Measurements from ENCODE around the gene ELF4. TPM values are rescaled to one million over a fixed set of nuclear protein-coding genes. Genes with fewer than 3 reads are reported as not detected.

ELF4 gene
- total RNA-seq: 18.0 TPM
- polyA plus RNA-seq (ENCODE audit: insufficient read depth, low read depth, low replicate concordance): 2.6 TPM
- long read RNA-seq, donor 1, full-length matches to known transcripts: 1 of 1 reads
- long read RNA-seq, donor 1, partial matches to known transcripts: 0 of 1 reads
- long read RNA-seq, donor 1, other reads (novel, unspliced or antisense): 0 of 1 reads
- long read RNA-seq, donor 2, full-length matches to known transcripts: 1 of 1 reads
- long read RNA-seq, donor 2, partial matches to known transcripts: 0 of 1 reads
- long read RNA-seq, donor 2, other reads (novel, unspliced or antisense): 0 of 1 reads
- long read RNA-seq, donor 3: 0 reads
- long read RNA-seq, donor 4, full-length matches to known transcripts: 3 of 3 reads
- long read RNA-seq, donor 4, partial matches to known transcripts: 0 of 3 reads
- long read RNA-seq, donor 4, other reads (novel, unspliced or antisense): 0 of 3 reads
- long read RNA-seq, donor 5: 0 reads
- long read RNA-seq, donor 6: 0 reads
- long read RNA-seq, donor 7, full-length matches to known transcripts: 2 of 10 reads
- long read RNA-seq, donor 7, partial matches to known transcripts: 1 of 10 reads
- long read RNA-seq, donor 7, other reads (novel, unspliced or antisense): 7 of 10 reads
- long read RNA-seq, donor 8, full-length matches to known transcripts: 1 of 1 reads
- long read RNA-seq, donor 8, partial matches to known transcripts: 0 of 1 reads
- long read RNA-seq, donor 8, other reads (novel, unspliced or antisense): 0 of 1 reads
- long read RNA-seq, donor 9: 0 reads
- long read RNA-seq, donor 10: 0 reads

DNA sequence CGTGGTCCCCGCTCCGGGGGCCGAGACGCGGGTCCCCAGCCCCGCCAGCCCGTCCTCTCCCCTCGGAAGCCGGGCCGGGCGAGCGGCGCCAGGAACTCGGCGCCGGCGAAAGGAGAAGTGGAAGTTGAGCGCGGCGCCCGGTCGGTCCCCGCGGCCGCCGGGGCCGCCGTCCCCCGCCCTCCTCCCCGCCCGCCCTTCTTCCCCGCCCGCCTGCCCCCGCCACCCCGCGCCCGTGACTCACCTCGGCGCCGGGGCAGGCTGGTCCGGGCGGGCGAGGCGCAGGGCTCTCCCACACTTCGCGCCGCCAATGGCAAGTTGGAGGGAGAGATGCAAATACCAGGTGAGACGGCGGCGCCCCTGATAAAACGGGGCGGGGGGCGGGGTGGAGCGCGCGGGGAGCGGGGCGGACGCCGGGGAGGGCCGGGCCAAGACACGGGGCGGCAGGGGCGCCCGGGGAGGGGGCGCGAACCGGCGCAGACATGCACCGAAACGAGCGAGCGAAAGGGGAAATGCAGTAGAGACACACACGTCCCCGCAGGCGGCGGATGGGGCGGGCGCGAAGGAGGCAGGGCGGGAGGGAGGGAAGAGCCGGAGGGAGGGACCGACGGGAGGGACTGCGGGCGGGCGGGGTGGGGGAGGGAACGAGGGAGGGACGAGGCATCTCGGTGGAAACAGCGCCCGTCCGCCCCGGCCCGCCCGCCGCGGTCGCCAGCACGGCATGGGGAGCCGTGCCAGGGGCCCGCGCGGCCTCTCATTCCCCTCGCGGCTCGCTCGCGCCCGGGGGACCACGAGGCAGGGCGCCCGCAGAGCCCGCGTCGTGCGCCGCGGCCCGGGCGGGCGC, at the start of gene ELF4:
Gene ELF4 (minus strand): TSS at position 119 of the 841 bp plus-strand sequence. CDS start 29,167 bp downstream, outside the sequence.
- TF ChIP-seq, protein P1, sequence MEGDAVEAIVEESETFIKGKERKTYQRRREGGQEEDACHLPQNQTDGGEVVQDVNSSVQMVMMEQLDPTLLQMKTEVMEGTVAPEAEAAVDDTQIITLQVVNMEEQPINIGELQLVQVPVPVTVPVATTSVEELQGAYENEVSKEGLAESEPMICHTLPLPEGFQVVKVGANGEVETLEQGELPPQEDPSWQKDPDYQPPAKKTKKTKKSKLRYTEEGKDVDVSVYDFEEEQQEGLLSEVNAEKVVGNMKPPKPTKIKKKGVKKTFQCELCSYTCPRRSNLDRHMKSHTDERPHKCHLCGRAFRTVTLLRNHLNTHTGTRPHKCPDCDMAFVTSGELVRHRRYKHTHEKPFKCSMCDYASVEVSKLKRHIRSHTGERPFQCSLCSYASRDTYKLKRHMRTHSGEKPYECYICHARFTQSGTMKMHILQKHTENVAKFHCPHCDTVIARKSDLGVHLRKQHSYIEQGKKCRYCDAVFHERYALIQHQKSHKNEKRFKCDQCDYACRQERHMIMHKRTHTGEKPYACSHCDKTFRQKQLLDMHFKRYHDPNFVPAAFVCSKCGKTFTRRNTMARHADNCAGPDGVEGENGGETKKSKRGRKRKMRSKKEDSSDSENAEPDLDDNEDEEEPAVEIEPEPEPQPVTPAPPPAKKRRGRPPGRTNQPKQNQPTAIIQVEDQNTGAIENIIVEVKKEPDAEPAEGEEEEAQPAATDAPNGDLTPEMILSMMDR (IDR thresholded peaks at IDR 0.05; ENCODE audit: borderline replicate concordance, extremely low read depth, insufficient read depth): no peak
- no peaks in the 10 kb centered on the region for H3K9me3 ChIP-seq (ENCODE audit: control insufficient read depth in 2 of 3, insufficient read depth in 1 of 3, low read length in 3 of 3)
- H3K36me3 ChIP-seq (ENCODE audit: control insufficient read depth in 2 of 3, insufficient read depth in 3 of 3, low read length in 3 of 3): no peaks in the 10 kb centered on the region
- intact Hi-C loops (cut with DNase I): no loop called here
- H3K27me3 ChIP-seq (ENCODE audit: control insufficient read depth, insufficient read depth, low read length): no peaks in the 10 kb centered on the region
- H3K4me1 ChIP-seq (ENCODE audit: control insufficient read depth in 2 of 3, insufficient read depth in 2 of 3, low read depth in 1 of 3, low read length in 3 of 3): peaks cover 0 to 3% (median 0%) of the 10 kb centered on the region in 3 donors
- DNase-seq: peak in 4 of 5 donors; percentile 44 to 86 (median 67)
- peak within 1 kb of the TSS in 2 of 3 donors; percentile 24 to 55 for H3K9ac ChIP-seq (ENCODE audit: low read length in 3 of 3)
- no peak for FAIRE-seq
- H3K27ac ChIP-seq (ENCODE audit: low read depth in 2 of 2, low read length in 2 of 2): peak within 1 kb of the TSS; percentile 57 to 77
- H3K4me3 ChIP-seq (ENCODE audit: low read length in 3 of 3): peak within 1 kb of the TSS in 2 of 3 donors; percentile 45 to 55

DNA sequence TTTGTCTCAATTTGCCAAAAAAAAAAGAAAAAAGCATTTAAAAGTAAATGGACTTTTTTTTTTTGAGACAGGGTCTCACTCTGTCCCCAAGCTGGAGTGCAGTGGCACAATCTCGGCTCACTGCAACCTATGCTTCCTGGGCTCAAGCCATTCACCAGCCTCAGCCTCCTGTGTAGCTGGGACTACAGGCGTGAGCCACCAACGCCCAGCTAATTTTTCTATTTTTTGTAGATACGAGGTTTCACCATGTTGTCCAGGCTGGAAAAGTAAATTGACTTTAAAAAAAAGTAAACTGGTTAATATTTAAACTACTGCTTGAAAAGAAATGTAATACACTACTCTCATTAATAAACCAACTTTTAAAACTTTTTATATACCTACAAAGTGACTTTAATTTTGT, 49.5 kb upstream of the ELF4 start:
- Histone ChIP-seq H3K4me1 (ENCODE audit: control insufficient read depth in 2 of 3, insufficient read depth in 2 of 3, low read depth in 1 of 3, low read length in 3 of 3) (no peaks in the 10 kb centered on the region), H3K36me3 (ENCODE audit: control insufficient read depth in 2 of 3, insufficient read depth in 3 of 3, low read length in 3 of 3) (no peaks in the 10 kb centered on the region), H3K9me3 (ENCODE audit: control insufficient read depth in 2 of 3, insufficient read depth in 1 of 3, low read length in 3 of 3) (no peaks in the 10 kb centered on the region), H3K27ac (ENCODE audit: low read depth in 2 of 2, low read length in 2 of 2) (no peak overlapping the region), H3K4me3 (ENCODE audit: low read length in 3 of 3) (no peak overlapping the region), H3K9ac (ENCODE audit: low read length in 3 of 3) (no peak overlapping the region), H3K27me3 (ENCODE audit: control insufficient read depth, insufficient read depth, low read length) (no peaks in the 10 kb centered on the region)
- TF ChIP-seq, protein P1 (IDR thresholded peaks at IDR 0.05; ENCODE audit: borderline replicate concordance, extremely low read depth, insufficient read depth): no peak
- FAIRE-seq (no peak), DNase-seq (no peak)
- intact Hi-C loops (cut with DNase I): no loop called here

DNA sequence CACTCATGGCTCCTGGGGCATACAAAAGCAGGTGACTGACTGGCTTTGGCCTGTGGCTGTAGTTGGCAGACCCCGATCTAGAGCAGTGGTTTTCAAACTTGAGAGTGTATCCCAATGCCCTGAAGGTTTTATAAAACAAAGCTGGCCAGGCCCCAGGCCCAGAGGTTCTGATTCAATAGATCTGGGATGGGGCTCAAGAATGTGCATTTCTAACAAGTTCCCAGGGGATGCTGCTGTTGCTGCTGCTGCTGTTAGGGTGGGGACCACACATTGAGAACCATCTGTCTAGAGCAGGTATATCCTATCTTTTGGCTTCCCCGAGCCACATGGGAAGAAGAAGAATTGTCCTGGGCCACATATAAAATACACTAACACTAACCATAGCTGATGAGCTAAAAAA, 48.0 kb upstream of the ELF4 start:
- Histone ChIP-seq H3K4me1 (ENCODE audit: control insufficient read depth in 2 of 3, insufficient read depth in 2 of 3, low read depth in 1 of 3, low read length in 3 of 3) (no peaks in the 10 kb centered on the region), H3K27ac (ENCODE audit: low read depth in 2 of 2, low read length in 2 of 2) (no peak overlapping the region), H3K27me3 (ENCODE audit: control insufficient read depth, insufficient read depth, low read length) (no peaks in the 10 kb centered on the region), H3K9ac (ENCODE audit: low read length in 3 of 3) (no peak overlapping the region), H3K4me3 (ENCODE audit: low read length in 3 of 3) (no peak overlapping the region), H3K9me3 (ENCODE audit: control insufficient read depth in 2 of 3, insufficient read depth in 1 of 3, low read length in 3 of 3) (no peaks in the 10 kb centered on the region), H3K36me3 (ENCODE audit: control insufficient read depth in 2 of 3, insufficient read depth in 3 of 3, low read length in 3 of 3) (no peaks in the 10 kb centered on the region)
- TF ChIP-seq, protein P1 (IDR thresholded peaks at IDR 0.05; ENCODE audit: borderline replicate concordance, extremely low read depth, insufficient read depth): no peak
- intact Hi-C loops (cut with DNase I): no loop called here
- no peak for DNase-seq
- no peak for FAIRE-seq
